ENCODE measurements around the gene NUBP1.
"Not testable (repeated sequence)": the region's sequence is repeated elsewhere in the genome, so short reads cannot be mapped to it uniquely, and the experiment has no call there.

Gene NUBP1

GRCh38 chr16:10751291-10751697 lies 7.7 kb downstream of the NUBP1 start:
- no peak for DNase-seq (ENCODE audit: low spot score)

- no peak for DNase-seq (ENCODE audit: low spot score)
Observed at GRCh38 chr16:10752843-10753523, 9.3 kb downstream of the NUBP1 start.

DNA sequence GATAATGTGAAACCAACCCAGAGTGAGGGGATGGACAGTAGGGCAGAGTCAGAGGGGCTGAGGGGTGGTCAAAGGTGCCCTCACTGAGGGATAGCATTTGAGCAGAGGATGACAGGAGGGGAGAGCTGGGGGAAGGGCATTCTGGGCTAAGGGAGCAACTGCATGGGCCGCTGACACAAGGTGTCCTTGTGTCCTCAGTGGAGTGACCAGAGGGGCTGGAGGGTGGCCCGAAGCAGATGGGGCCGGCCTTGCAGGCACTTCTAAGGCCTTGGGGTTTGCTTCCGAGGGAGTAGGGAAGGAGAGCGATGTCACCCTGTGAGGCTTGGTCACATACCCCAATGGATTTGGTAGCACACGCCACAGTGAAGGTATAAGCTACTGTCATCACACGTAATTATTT lies 10.0 kb downstream of the NUBP1 start:
- no peak for DNase-seq (ENCODE audit: low spot score)

- no peak for DNase-seq (ENCODE audit: low spot score)
Observed at GRCh38 chr16:10754941-10755340, 11.3 kb downstream of the NUBP1 start.

GRCh38 chr16:10756574-10756973 lies 12.9 kb downstream of the NUBP1 start:
- no peak for DNase-seq (ENCODE audit: low spot score)

DNA sequence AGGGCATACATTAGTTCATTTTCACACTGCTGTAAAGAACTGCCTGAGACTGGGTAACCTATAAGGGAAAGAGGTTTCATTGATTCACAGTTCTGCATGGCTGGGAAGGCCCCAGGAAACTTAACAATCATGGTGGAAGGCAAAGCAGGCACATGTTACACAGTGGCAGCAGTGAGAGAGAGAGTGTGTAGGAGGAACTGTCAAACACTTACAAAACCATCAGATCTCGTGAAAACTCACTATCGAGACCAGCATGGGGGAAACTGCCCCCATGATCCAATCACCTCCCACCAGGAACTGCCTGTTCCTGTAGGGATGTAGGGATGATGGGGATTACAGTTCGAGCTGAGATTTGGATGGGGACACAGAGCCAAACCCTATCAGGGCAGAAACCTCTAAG lies 17.2 kb downstream of the NUBP1 start:
- DNase-seq (ENCODE audit: low spot score), result no peak

DNA sequence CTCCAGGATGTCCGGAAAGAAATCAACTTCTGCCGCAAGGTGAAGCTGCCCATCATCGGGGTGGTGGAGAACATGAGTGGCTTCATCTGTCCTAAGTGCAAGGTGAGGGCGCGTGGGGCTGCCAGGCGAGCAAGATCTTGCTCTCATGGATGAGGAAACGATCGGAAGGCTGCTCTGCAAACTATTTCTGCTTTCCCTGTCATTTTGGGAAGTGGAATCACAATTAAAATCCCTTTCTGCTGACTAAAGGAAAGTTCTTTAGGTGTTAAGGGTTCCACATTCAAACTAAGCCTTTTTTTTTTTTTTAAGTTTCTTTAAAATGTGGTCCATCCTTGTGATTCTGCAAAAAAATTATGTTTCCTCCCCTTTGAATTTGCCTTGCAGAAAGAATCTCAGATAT lies 17.7 kb downstream of the NUBP1 start:
- no peak for DNase-seq (ENCODE audit: low spot score)

DNA sequence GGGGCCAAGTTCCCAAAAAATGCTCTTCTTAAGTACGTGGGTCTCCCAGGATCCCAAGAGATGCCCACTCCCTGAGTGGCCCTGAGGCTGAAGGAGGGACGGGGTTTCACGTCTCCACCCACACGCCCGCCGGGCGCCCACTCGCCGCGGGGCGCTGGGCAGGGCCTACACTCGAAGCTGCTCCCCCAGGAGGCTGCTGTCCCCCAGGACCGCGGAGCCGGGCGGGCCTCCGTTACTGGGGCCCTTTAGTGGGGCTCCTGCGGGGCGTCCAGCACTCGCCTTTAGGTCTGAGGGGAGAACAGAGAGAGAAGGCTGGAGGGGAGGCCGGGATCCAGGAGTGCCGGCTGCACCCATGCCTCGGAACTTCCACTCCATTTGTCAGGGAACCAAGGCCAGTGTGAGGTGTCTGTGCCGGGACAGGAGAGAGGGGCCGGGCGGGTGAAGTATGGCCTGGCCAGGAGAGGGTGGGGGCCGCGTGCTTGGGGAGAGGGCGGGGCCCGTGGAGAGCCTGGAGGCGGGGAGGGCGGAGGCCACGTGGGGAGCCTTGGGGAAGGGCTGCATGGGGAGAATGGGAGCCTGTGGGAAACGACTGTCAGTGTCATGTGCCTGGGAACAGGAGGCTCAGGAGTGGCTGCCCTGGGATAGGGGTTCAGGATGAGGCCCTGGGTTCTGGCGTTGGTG lies 18.8 kb downstream of the NUBP1 start:
- no peak for DNase-seq (ENCODE audit: low spot score)

DNA sequence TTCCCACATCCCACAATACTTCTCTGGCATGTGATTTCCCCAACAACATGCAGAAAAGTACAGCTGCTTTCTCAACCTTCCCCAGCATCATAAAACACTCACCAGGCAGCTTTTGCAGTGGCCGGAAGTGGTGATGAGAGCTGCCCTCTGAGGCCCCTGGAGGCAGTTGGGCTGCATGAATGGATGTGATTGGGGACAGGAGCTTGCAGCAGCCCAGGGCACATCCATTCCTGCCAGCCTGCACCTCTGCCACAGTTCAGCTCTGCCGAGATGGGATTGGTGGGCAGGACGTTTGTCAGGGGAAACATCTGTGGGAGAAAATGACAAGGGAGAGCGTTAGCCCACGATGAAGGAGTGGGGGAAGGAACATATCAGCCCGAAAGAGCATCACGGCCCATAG lies 19.8 kb downstream of the NUBP1 start:
- no peak for DNase-seq (ENCODE audit: low spot score)

GRCh38 chr16:10765772-10766171 lies 22.1 kb downstream of the NUBP1 start:
- DNase-seq (ENCODE audit: low spot score), result no peak

- no peak for DNase-seq (ENCODE audit: low spot score)
Observed at GRCh38 chr16:10767127-10767526, 23.5 kb downstream of the NUBP1 start.

DNA sequence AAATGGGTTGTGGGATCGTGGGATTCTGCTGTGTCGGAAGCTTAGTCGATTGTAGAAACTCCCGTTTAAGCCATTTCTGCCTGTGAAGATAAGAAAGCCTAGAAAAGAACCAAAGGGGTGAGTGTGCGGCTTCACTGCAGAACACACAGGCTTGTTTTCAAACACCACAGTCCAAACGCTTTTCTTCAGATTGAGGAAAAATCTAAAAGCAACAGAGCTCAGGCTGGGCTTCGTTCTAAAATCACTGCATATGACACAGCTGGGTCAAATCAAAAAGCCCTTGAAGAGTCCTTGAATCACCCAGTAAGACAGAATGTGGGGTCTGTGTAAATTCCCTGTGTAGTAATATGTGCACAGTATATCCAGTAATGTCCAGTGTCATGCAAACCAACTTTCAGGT lies 25.7 kb downstream of the NUBP1 start:
- no peak for DNase-seq (ENCODE audit: low spot score)

DNA sequence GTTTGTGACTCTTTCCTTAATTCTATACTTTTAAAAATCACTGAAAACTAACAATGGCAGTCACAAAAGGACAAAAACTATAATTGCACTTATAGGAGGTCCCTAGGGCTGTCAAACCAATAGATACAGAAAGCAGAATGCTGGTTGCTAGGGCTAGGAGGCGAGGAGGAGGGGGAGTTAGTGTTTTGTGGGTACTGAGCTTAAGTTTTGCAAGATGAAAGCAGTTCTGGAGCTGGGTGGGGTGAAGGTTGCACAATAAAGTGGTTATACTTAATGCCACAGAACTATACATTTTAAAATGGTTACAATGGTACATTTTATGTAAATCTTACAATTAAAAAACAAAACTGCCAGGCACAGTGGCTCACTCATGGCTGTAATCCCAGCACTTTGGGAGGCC lies 27.3 kb downstream of the NUBP1 start:
- no peak for DNase-seq (ENCODE audit: low spot score)

DNA sequence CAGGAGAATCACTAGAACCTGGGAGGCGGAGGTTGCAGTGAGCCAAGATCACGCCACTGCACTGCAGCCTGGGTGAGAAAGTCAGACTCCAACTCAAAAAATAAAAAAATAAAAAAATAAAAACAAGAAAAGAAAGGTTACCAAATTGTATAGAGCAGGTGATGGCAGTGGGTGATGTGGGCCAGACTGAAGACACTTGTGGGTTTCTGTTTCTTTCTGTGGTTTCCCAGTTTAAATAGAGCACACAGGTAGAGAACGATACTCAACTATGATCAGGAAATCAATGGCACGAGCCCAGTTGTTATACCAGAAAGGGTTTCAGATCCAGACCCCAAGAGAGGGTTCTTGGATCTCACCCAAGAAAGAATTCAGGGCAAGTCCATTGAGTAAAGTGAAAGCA lies 32.6 kb downstream of the NUBP1 start:
- no peak for DNase-seq (ENCODE audit: low spot score)

- not testable (repeated sequence) for DNase-seq (ENCODE audit: low spot score)
Observed at GRCh38 chr16:10776923-10777322, 33.3 kb downstream of the NUBP1 start.

DNA sequence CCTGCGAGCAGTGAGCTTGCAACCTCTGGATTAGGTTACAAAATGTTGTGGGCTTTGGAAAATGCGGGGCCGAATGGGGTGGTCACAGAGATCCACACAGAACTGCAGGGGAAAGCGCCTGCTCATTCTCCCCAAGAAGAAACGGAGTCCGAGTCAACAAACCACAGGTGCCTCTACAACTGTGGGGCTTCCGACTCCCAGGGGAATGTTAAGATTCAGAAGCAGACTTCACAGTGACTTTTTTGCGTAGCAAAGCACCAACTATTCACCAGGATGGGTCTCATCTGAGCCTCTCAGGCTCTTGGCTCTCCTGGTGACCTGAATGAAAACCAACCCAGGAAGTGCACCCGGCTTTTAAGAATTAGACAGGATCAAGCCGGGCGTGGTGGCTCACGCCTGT lies 33.7 kb downstream of the NUBP1 start:
- no peak for DNase-seq (ENCODE audit: low spot score)

GRCh38 chr16:10779908-10780307 lies 36.3 kb downstream of the NUBP1 start:
- not testable (repeated sequence) for DNase-seq (ENCODE audit: low spot score)

DNA sequence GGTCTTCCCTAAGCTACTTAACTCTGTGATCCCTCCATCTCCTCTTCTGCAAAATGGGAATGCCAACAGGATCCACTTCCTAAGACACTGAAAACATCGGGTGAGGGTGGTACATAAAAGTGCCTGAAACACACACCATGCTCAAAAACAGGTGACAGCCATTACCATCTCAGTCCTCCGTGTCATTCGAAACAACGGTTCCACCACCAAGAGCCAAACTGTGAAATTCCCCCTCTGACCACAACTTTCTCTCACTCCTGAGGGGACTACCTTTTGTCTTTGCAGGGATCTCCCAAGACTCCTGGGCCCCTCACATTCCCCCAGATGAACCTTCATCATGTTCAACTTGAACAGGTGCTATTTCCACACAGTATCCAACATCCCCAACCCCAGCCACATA lies 37.0 kb downstream of the NUBP1 start:
- DNase-seq (ENCODE audit: low spot score), result no peak

- DNase-seq (ENCODE audit: low spot score), result no peak
Observed at GRCh38 chr16:10782628-10783027, 39.0 kb downstream of the NUBP1 start.

GRCh38 chr16:10787304-10787703 lies 43.7 kb downstream of the NUBP1 start:
- DNase-seq (ENCODE audit: low spot score), result no peak

GRCh38 chr16:10788630-10789029 lies 45.0 kb downstream of the NUBP1 start:
- DNase-seq (ENCODE audit: low spot score), result not testable (repeated sequence)

DNA sequence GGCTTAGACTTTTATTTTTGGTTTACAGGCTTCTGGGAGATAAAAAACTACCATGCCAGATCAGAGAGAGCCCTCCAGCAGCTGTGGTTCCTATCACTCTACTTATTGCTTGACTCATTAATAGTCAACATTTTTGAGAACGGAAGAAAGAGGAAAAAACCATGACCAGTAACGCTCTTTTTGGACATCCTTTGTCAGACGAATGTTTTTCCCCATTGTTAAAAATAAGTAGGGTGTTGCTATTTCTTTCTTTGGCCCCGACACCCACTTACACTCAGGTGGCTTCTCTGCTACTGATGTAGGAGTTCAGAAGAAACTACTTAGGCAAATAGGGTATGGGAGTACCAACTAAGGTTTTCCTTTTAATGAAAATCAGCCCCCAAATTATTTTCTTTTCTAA lies 47.4 kb downstream of the NUBP1 start:
- DNase-seq (ENCODE audit: low spot score), result no peak

GRCh38 chr16:10799736-10800135 lies 56.1 kb downstream of the NUBP1 start:
- no peak for DNase-seq (ENCODE audit: low spot score)

DNA sequence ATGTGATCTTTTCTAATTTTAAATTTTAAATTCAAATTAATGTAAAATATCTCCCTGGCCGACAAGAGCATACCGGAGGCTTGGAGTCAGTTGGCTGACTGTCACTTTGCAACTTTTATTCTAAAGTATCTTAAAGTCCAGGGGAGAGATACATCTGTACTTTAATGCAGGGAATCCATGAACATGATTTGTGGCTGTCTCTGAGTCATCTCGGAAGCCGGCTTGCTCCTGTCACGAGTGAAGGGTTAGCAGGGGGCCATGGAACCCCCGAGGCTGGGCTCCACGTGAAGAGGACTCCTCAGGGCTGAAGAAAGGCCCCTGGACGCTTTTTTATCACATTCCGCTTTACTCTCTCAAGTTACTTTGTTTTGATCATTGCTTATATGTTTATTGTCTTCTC lies 61.7 kb downstream of the NUBP1 start:
- DNase-seq (ENCODE audit: low spot score), result no peak
